Left renal pelvis (tissue), 4 donors: ENCODE data around the gene ZDHHC14. TPM values are rescaled to one million over a fixed set of nuclear protein-coding genes. Genes with fewer than 3 reads are reported as not detected.
"Not testable (repeated sequence)": the region's sequence is repeated elsewhere in the genome, so short reads cannot be mapped to it uniquely, and the experiment has no call there.

ENCODE experiments used
- DNase-seq, 4 donors: peaks; one replicate each; pipeline ENCODE4 v3.0.0-alpha.2; 2013; ENCODE audit warnings: low read depth in 4 of 4, low spot score in 3 of 4
- polyA plus RNA-seq, 4 donors: library from polyadenylated mRNA; unstranded; fragments of 120-200 nt; gene quantifications; one replicate each; pipeline ENCODE4 v1.2.1, GENCODE V29; 2013; ENCODE audit not compliant: insufficient read length in 4 of 4

Gene ZDHHC14
- polyA plus RNA-seq, 4 donors = 14.3 to 25.1 (median 21.5) TPM

DNA sequence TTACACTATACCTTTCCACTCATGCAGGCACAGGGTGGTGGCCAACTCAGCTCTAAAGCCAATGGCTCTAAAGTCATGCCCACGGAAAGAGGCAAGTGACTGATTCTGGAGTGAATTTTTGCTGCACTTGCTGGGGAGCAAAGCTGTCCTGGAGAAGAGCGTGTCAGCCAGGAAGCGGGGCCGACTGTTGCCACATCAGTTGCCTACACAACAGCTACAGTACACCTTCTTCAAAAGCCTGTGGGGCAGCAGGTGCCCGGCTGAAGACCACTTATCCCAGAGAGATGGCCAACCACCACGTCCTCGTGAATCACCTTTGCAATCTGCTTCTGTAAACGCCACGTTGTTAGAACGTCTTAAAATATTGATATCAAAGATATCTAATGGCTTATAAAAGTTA is 179.1 kb downstream of the ZDHHC14 start:
- DNase-seq = not testable (repeated sequence)

DNA sequence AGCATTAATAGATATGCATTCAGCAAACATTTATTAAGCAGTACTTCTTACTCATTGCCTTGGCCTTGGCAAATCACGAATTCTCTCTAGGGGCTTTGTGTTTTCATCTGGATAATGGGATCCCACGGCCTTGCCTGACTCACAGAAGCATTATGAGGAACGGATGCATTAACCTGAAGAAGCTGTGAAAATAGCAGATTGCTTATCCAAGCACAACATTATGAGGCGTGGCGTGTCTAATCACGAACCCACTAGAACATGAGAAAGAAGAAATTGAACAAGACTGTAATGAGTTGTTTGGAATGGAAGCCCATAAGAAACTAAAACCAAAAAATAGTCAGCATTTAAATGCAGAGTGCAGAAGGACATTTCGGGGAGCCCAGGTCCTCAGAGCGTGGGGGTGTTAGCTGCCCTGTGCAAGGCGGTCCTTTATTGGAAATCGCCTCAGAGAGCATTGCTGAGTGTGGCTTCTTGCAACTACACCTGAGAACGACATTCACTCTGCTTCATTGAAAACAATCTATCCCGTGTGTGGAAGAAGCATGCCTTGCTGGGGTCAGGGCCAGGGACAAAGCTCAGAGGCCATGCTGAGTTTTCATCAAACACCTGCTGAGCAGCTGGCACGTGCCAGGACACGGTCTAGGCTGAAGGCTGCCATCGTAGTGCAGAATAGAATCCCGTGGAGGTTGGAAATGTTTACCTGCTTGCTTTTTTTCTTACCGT is 179.9 kb downstream of the ZDHHC14 start:
- no peak for DNase-seq

DNA sequence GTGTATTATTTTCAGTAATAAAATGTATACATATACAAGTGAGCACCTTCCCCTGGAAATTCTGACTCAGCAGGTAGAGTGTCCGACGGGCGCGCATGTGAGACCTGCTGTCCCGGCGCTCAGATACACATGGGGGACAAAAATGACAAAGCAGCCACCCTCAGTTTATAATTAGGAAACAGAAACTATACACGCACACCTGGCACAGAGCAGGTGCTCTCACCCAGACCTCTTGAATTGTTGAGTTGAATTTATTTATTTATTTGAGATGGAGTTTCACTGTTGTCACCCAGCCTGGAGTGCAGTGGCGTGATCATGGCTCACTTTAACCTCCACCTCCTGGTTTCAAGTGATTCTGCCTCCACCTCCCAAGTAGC is 180.4 kb downstream of the ZDHHC14 start:
- no peak for DNase-seq

DNA sequence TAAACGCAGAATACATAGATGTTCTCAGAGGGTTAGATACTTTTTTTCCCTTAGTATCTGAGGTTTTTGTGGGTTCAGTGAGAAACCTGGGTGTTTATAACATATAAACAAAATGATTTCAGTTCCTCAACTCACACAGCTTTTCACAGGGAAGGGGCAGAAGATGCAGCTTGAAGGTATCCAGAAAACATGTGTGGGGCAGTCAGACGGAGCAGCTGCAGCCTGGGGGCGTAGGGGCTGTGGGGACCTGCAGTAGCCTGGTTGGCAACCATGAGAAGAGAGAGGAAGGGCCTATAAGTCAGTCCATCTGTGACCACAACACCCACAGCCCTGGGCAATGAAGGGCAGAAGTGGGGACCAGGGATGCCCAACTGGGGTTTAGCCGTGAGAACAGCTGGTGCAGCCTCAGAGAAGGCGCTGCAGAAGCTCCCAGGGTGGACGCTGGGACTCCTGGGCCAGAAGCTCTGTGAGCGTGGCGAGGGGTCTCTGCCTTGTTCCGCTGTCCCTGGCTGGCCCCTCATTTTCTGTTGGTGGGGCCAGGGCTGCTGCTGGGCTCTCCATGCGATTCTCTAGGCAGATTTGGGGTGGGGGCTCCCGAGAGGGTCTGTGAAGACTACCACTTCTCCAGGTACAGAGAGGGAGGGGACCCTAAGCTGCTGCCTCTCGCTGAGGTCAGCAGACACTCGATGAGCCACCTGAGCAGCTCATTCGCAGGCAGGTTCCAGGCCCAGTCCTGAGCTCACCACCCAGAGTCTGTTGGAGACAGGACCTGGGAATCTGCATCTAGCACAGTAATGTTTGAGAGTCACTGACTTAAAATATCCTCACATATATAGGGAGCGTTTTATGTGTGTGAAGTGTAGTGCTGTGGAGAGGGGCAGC is 181.2 kb downstream of the ZDHHC14 start:
- DNase-seq = no peak

- DNase-seq = no peak
Observed at GRCh38 chr6:157562997-157563396, 182.0 kb downstream of the ZDHHC14 start.

DNA sequence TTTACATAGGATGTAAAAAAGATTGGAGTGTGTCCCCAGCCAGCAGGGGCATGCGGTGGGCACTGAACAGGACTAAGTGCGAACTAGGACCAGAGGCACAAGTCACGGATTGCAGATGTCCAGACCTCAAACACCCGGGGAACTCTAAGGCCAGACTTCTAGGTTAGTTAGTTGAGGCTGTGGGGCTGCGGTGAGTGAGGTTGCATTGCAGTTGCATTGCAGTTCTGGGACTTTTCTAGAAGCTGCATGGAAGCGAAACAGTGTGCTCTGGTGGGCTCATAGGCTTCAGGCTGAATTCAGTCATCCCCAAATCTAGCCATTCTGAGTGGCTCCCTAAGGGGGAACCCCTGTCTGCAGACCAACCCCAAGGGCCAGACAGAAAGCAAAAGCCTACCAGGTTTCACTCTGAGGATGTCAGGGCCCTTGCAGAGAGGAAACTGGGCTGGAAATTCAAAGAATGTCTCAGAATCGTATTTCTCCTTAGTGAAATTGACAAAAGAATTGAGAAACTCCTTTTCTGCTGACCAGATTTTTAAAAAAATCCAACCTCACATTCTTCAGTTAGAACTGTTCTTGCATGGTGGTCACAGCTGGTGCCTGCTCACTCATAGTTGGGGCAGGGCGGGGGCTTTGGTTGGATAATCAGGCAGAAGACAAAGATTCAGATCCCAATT is 182.8 kb downstream of the ZDHHC14 start:
- no peak for DNase-seq

DNA sequence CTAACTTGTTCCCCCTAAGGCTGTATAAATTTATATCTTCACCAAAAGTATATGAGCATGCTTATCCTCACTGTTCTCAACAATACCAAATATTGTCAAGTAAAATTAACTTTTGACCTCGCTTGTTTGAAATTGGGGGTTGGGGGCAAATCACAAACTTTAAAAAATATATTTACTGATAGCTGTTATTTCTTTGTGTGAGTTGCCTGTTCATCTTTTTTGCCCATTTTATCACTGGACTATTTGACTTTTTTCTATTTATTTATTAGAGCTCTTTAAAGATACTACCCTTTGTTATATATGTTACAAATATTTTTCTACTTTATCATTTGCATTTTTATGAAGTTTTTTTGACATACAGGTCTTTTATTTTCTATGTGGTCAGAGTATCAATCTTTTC is 187.7 kb downstream of the ZDHHC14 start:
- DNase-seq = no peak

DNA sequence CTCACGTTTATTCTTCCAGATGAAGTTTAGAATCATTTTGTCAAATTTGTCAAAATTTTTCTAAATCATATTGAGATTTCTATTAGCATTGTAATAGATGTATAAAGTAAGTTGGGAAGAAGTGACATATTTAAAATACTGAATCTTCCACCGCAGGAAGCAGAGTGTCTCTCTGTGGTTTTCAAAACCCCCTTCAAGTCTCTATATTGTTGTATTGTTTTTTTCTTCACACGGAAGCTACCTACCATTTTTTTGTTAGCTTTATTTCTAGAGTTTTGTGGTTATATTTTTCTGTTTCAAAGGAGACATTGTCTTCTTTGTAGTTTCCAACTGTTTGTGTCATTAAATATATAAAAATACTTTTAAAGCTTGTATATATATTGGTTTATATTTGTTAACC is 188.6 kb downstream of the ZDHHC14 start:
- DNase-seq = no peak

GRCh38 chr6:157570104-157570503 is 189.1 kb downstream of the ZDHHC14 start:
- no peak for DNase-seq

- no peak for DNase-seq
Observed at GRCh38 chr6:157570752-157571151, 189.8 kb downstream of the ZDHHC14 start.

DNA sequence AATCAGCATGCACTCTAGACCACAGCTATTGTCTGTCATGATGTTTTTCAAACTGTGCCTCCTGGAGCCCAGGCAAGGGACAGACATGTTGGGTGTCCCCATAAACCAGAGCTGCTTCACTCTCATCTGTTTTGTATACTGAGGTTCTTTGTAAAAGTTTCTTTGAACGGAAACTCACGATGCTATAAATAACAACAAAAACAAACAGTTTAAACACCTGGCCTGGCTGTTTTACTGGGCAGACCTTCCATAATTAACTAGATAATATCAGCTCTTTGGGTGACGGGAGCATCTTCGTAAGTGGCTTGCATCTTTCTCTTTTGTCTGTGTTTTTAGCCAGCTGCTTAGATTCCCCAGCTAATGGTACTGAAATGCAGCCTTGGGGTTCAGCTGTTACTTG is 190.3 kb downstream of the ZDHHC14 start:
- no peak for DNase-seq

DNA sequence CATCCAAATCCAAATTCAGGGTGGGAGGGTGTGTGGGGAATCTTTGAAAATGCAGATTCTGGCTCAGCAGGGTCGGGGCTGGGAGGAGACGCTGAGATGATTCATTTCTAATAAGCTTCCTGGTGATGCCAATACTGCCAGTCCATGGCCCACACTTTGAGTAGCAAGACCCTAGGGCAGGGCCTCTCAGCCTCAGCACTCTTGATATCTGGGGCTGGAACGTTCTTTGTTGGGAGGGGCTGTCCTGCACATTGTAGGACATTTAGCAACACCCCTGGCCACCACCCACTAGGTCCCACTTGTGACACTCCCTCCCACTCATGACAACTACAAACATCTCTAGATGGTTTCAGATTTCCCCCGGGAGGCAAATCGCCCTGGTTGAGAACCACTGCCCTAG is 191.0 kb downstream of the ZDHHC14 start:
- no peak for DNase-seq

GRCh38 chr6:157574851-157575424 is 193.9 kb downstream of the ZDHHC14 start:
- no peak for DNase-seq

DNA sequence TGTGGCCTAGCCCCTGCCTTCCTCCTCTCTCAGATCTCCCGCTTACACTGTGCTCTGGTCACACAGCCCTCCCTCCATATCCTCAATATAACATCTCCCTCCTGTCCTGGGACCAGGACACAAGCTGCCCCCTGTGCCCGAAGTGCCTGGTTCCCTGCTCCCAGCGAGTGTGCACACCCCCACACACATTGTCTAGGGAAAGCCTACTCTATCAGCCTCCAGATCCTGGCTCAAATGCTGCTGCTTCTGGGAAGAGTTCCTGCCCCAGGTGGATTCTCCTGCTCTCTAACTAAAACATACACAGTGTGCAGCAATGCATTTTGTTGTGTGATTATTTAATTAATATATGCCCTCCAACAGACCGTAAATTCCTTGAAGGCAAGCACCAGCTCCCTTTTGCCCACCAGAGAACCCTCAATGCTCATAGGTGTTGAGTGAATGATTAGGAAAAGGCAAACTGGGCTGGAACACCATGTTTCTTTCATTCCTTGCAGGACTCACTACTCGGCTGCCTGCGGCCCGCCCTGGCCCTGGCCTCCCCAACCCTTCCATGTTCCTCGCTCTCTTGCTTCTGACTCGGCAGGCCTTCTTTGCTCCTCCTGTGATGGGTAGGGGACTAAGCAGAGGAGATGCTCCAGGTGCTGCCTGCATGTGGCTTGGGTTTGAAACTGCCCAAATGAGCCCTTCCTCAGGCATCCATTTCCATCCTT is 194.6 kb downstream of the ZDHHC14 start:
- DNase-seq = no peak

DNA sequence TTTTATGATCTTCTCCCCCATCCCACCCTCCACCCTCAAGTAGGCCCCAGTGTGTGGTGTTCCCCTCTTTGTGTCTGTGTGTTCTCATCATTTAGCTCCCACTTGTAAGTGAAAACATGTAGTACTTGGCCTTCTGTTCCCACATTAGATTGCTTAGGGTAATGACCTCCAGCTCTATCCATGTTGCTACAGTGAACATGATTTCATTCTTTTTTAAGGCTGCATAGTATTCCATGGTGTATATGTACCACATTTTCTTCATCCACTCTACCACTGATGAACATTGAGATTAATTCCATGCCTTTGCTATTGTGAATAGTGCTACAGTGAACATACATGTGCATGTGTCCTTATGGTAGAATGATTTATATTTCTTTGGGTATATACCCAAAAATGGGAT is 196.0 kb downstream of the ZDHHC14 start:
- not testable (repeated sequence) for DNase-seq

DNA sequence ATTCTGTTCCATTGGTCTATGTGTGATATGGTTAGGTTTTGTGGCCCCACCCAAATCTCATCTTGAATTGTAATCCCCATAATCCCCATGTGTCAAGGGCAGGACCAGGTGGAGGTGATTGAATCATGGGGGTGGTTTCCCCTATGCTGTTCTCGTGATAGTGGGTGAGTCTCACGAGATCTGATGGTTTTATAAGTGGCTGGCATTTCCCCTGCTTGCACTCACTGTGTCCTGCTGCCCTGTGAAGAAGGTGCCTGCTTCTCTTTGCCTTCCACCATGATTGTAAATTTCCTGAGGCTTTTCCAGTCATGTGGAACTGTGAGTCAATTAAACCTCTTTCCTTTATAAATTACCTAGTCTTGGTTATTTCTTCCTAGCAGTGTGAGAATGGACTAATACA is 197.5 kb downstream of the ZDHHC14 start:
- not testable (repeated sequence) for DNase-seq

DNA sequence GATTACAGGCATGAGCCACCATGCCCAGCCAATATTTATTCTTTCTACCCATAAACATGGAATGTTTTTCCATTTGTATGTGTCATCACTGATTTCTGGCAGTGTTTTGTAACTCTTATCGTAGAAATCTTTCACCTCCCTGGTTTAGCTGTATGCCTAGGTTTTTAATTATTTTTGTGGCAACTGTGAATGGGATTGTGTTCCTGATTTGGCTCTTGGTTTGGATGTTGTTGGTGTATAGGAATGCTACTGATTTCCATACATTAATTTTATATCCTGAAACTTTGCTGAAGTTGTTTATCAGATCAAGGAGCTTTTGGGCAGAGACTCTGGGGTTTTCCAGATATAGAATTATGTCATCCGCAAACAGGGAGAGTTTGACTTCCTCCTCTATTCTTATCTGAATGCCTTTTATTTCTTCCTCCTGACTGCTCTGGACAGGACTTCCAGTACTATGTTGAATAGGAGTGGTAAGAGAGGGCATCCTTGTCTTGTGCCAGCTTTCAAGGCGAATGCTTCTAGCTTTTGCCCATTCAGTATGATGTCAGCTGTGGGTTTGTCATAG is 198.6 kb downstream of the ZDHHC14 start:
- DNase-seq = no peak

DNA sequence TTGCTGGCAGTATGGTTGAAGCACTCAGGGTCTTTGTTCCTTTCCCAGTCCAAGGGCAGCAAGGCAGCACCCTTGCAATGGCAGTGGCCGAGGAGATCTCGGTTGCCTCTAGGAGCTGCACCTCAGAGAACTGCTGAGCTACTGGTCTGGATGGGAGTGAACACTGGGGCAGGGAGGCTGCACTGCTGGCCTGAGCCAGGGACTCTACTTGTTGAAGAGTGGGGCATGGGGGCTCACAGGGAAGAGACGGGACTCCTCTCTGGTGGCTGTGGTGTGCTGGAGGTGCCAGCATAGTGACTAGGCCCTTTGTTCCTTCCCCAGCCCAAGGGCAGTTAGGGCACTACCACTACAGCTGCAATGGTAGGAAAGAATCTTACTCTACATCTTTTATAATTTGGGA is 203.0 kb downstream of the ZDHHC14 start:
- DNase-seq = no peak

GRCh38 chr6:157585274-157586087 is 204.5 kb downstream of the ZDHHC14 start:
- DNase-seq = no peak
